Loucy (cell line): ENCODE data around the gene NEDD4L.

Source experiments
- H2AFZ ChIP-seq: fragments of 200-600 bp; sonication (generic); 2 replicates; pipeline ENCODE4 v1.6.0; 2016; ENCODE audit warnings: antibody characterized with exemption, mild to moderate bottlenecking, low read length, moderate library complexity
- H3F3A ChIP-seq: fragments of 200-600 bp; 2 replicates; pipeline ENCODE4 v1.6.0; 2016; ENCODE audit warnings: antibody characterized with exemption, low read depth, mild to moderate bottlenecking
- H3K27me3 ChIP-seq: fragments of 200-600 bp; sonication (generic); 2 replicates; pipeline ENCODE4 v1.6.1; 2014; ENCODE audit warnings: low read length, mild to moderate bottlenecking; ENCODE audit not compliant: insufficient read depth, poor library complexity, severe bottlenecking
- H3K36me3 ChIP-seq: fragments of 200-600 bp; sonication (generic); 2 replicates; pipeline ENCODE4 v1.6.1; 2016; ENCODE audit warnings: low read length; ENCODE audit not compliant: insufficient read depth
- H3K4me1 ChIP-seq: fragments of 200-600 bp; sonication (generic); 2 replicates; pipeline ENCODE4 v1.5.1; 2014; ENCODE audit warnings: low read length, mild to moderate bottlenecking; ENCODE audit not compliant: insufficient read depth, poor library complexity, severe bottlenecking
- H3K4me2 ChIP-seq: fragments of 200-600 bp; sonication (generic); 2 replicates; pipeline ENCODE4 v1.6.0; 2014; ENCODE audit warnings: antibody characterized with exemption, low read length, low read depth, mild to moderate bottlenecking; ENCODE audit not compliant: poor library complexity, severe bottlenecking
- H3K4me3 ChIP-seq: fragments of 200-600 bp; sonication (generic); 2 replicates; pipeline ENCODE4 v1.5.1; 2014; ENCODE audit warnings: low read length, mild to moderate bottlenecking, mixed read lengths; ENCODE audit not compliant: poor library complexity, severe bottlenecking
- H3K79me2 ChIP-seq: fragments of 200-600 bp; sonication (generic); 2 replicates; pipeline ENCODE4 v1.6.1; 2014; ENCODE audit warnings: low read length; ENCODE audit not compliant: insufficient read depth
- H3K9ac ChIP-seq: fragments of 200-600 bp; sonication (generic); 2 replicates; pipeline ENCODE4 v1.6.0; 2014; ENCODE audit warnings: mild to moderate bottlenecking, low read depth, low read length, moderate library complexity; ENCODE audit not compliant: poor library complexity, severe bottlenecking
- H3K9me2 ChIP-seq: fragments of 200-600 bp; sonication (generic); replicated peaks from 2 replicates; pipeline ENCODE4 v1.6.1; 2016; ENCODE audit warnings: low read depth, low read length, mixed read lengths
- H3K9me3 ChIP-seq: fragments of 200-600 bp; sonication (generic); 2 replicates; pipeline ENCODE4 v1.6.1; 2014; ENCODE audit warnings: mild to moderate bottlenecking, antibody characterized with exemption, low read length, low read depth; ENCODE audit not compliant: insufficient read depth
- H4K20me1 ChIP-seq: fragments of 200-600 bp; sonication (generic); 2 replicates; pipeline ENCODE4 v1.6.0; 2014; ENCODE audit warnings: antibody characterized with exemption, low read length, mild to moderate bottlenecking; ENCODE audit not compliant: insufficient read depth, poor library complexity, severe bottlenecking
- CTCF ChIP-seq: fragments of 200-600 bp; sonication (generic); conservative IDR thresholded peaks from 2 replicates; pipeline ENCODE4 v1.5.1; 2014; ENCODE audit warnings: mild to moderate bottlenecking, antibody characterized with exemption, low read length
- EZH2phosphoT487 ChIP-seq: fragments of 200-600 bp; IDR thresholded peaks from 2 replicates; pipeline ENCODE4 v1.6.1; 2018; ENCODE audit warnings: antibody characterized with exemption, mild to moderate bottlenecking, moderate library complexity, borderline replicate concordance

NEDD4L gene

GRCh38 chr18:58026857-58027256 lies 17.2 kb upstream of the NEDD4L start:
- Histone ChIP-seq H3K79me2 (no peaks in the 10 kb centered on the region), H3K27me3 (no peaks in the 10 kb centered on the region), H3K36me3 (no peaks in the 10 kb centered on the region), H4K20me1 (no peaks in the 10 kb centered on the region), H3F3A (no peaks in the 10 kb centered on the region), H3K4me1 (no peaks in the 10 kb centered on the region), H3K4me2 (no peak overlapping the region), H2AFZ (no peak overlapping the region), H3K9me3 (no peaks in the 10 kb centered on the region), H3K4me3 (no peak overlapping the region), H3K9ac (no peak overlapping the region), H3K9me2 (no peaks in the 10 kb centered on the region)
- no peak for TF ChIP-seq EZH2phosphoT487
- TF ChIP-seq CTCF = no peak

GRCh38 chr18:58027341-58027740 lies 16.7 kb upstream of the NEDD4L start:
- H2AFZ ChIP-seq = no peak overlapping the region
- no peaks in the 10 kb centered on the region for H3K9me2 ChIP-seq
- no peak overlapping the region for H3K9ac ChIP-seq
- H3K4me1 ChIP-seq = no peaks in the 10 kb centered on the region
- no peak overlapping the region for H3K4me3 ChIP-seq
- H3K27me3 ChIP-seq = no peaks in the 10 kb centered on the region
- no peaks in the 10 kb centered on the region for H3K9me3 ChIP-seq
- no peaks in the 10 kb centered on the region for H3K36me3 ChIP-seq
- H3F3A ChIP-seq = no peaks in the 10 kb centered on the region
- TF ChIP-seq CTCF (no peak), EZH2phosphoT487 (no peak)
- H3K4me2 ChIP-seq = no peak overlapping the region
- H4K20me1 ChIP-seq = no peaks in the 10 kb centered on the region
- no peaks in the 10 kb centered on the region for H3K79me2 ChIP-seq

GRCh38 chr18:58028109-58028784 lies 15.8 kb upstream of the NEDD4L start:
- H4K20me1 ChIP-seq = no peaks in the 10 kb centered on the region
- no peaks in the 10 kb centered on the region for H3K79me2 ChIP-seq
- no peak overlapping the region for H3K9ac ChIP-seq
- H3K4me1 ChIP-seq = no peaks in the 10 kb centered on the region
- H3K4me3 ChIP-seq = no peak overlapping the region
- H3K4me2 ChIP-seq = no peak overlapping the region
- no peaks in the 10 kb centered on the region for H3K9me3 ChIP-seq
- TF ChIP-seq EZH2phosphoT487 (no peak), CTCF (no peak)
- H2AFZ ChIP-seq = no peak overlapping the region
- H3K9me2 ChIP-seq = no peaks in the 10 kb centered on the region
- H3F3A ChIP-seq = no peaks in the 10 kb centered on the region
- no peaks in the 10 kb centered on the region for H3K27me3 ChIP-seq
- no peaks in the 10 kb centered on the region for H3K36me3 ChIP-seq
